Posterior cingulate gyrus (tissue), 11 donors: ENCODE data around the gene SLC15A3.

Experiments used
- DNase-seq, 10 donors: peaks; one replicate each; pipeline versions ENCODE4 v3.0.0 to v3.0.0-alpha.2; 2020 to 2021; ENCODE audit warnings: mixed read lengths in 3 of 10
- intact Hi-C: fragments of 100-400 bp; cut with DNase I; formaldehyde crosslinking; loops from one replicate; pipeline ENCODE4 v1.15.1; 2023

The SLC15A3 gene

DNA sequence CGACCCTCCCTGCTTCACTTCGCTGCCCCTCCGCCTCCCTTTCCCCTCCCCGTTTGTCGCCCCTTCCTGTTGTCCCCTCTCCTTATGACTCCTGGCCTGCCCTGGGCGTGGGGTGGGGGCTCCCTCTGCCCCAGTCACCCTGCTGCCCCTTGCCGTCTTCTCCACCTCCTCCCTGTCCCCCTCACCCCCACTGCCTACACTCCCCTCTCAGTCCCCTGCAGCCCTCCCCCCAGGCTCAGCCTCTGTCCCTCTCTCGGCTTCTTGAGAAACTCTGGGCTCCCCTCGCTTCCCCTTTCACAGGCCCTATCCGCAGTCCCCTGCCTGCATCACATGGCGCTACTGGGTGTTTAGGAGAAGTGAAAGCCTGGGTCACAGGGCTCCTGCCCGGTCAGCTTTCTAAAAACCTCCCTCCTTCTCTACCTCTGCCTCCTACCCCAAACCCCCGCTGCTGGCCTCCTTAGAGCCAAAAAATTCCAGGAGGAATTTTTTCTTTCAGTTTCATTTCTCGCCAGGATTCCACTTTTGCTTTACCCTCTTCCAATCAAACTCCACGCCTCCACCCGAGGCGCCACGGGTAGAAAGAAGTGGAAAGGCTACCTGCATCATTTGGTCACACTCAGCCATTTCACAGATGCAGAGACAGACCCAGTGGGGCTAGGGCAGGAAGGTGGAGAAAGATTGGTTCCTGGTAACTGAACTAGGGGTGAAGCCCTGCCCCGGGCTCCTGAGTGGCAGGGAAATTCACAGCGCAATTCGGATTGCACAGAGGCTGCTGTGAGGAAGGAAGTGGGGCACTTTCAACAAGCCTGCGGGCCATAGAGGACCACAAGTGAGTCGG is at the start of gene SLC15A3:
Gene SLC15A3, minus strand, starts transcription at position 273 of the 838 bp plus-strand sequence. CDS start 625 bp downstream, outside the sequence.
- intact Hi-C loops: no loop called here
- DNase-seq: peak in 6 of 10 donors; percentile 33 to 88 (median 44)

DNA sequence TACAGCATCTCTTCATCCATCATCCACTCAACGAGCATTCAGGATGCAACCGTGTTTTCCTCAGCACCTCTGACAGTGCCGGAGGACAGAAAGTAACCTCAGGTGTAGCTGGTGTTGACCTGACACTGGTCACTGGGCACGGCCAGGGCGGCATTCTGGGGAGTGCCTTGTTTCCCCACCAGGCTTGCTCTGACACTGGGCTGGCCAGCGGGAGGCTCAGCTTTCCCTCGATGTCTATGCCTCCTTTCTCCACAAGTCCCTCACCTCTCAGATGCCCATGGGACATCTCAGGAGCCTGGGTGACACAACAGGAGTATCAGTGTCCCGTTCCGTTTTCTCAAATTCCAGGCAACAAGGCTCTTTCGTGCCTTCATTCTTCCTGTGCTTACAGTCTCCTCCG is 48.5 kb upstream of the SLC15A3 start:
- intact Hi-C loops: no loop called here
- DNase-seq: peak in 2 of 10 donors; percentile 27 to 58

DNA sequence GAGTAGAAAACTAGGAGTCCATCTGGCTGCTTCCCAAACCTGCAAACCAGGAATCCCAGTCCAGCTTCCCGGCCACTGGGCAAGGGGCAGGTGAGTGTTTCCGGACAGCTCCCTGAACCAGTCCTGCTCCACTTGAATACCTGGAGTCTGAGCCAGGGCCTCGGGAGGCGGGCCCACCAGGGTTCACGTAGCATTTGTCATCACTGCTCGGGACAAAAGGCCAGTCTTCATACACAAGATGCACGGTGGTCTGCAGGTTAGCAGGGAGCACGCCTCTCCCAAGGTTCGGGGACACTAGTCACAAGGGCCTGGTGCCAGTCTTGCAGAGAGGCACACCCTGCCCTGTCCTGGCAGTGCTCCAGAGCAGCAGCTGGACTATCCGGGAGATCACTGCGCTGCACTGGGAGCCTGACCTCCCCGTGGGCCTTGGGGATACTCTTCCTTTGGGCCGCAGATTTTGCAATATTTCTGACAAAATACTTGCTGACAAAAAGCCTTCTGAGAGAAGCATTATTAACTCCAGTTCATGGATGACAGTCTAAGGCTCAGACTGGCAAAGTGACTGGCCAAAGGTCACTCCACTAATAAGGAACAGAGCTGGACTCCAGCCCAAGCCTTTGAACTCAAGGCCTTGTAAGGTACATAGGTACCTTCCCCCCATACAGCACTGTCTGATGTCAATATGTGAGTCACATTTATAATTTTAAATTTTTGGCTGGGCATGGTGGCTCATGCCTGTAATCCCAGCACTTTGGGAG is 44.6 kb upstream of the SLC15A3 start:
- DNase-seq: peak in 1 of 10 donors; percentile 79
- intact Hi-C loops: no loop called here

DNA sequence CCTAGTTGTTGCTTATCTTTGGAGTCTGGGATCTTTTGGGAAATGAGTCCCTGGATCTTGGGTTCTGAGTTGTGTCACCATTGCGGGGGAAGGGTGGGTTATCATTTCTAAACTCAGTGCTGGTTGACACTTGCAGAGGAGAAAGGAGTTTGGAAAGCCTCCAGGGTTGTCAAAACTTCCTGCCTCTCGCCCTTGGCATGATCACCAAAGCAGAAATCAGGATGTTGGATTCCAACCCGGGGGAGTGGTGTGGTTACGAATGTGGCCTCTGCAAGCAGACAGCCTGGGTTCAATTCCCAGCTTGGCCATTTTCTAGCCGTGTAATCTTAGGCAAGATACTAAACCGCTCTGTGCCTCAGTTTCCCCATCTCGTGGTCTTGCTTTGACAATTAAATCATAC is 43.8 kb upstream of the SLC15A3 start:
- intact Hi-C loops: loop anchor here (1.0 kb wide), 1 partner anchor 21 kb away; no protein-coding TSS in a partner anchor
- peak in 1 of 10 donors; percentile 9 for DNase-seq

DNA sequence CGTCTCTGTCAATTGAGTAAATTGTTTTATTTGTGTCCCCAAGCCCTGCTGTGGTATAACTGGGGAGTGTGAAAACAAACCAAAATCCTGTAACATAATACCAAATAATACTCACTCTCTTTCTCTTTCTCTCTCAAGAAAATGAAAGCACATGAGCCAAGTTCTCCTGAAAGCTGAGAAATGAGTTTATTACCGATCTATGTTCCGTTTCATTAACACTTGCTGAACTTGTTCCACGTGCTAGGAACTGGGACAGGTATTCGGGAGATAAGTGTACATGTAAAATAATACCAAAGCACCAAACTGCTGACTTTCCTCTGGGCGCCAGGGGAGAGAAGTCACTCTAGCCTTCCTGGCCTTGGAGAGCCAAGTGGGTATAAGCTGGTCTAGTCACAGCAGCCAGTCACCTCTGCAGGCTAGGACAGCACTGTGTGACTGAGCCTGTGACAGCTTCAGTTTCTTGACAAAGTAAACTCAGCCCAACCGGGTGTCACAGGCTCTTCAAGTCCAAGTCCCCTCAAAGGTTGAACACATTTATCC is 42.6 kb upstream of the SLC15A3 start:
- intact Hi-C loops: loop anchor here (1.0 kb wide), 1 partner anchor 22 kb away; no protein-coding TSS in a partner anchor
- DNase-seq: peak in 2 of 10 donors; percentile 13 to 55

DNA sequence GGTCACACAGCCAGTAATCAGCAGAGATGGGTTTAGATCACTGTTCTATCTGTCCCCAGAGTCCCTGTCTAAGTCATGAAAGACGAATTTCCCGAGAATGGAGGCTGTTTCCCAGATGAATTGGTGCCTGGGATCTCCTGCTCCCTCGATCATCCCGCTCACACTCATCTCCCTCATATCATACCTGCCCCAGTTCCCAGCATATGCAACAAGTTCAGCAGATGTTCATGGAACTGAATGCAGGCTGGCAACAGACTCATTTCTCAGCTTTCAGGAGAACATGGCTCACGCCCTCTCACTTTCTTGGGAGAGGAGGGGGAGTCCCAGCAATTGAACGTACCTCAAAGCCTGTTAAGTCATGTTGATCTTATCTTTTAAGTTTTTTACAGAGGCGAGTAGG is 41.6 kb upstream of the SLC15A3 start:
- DNase-seq: no peak
- intact Hi-C loops: no loop called here

DNA sequence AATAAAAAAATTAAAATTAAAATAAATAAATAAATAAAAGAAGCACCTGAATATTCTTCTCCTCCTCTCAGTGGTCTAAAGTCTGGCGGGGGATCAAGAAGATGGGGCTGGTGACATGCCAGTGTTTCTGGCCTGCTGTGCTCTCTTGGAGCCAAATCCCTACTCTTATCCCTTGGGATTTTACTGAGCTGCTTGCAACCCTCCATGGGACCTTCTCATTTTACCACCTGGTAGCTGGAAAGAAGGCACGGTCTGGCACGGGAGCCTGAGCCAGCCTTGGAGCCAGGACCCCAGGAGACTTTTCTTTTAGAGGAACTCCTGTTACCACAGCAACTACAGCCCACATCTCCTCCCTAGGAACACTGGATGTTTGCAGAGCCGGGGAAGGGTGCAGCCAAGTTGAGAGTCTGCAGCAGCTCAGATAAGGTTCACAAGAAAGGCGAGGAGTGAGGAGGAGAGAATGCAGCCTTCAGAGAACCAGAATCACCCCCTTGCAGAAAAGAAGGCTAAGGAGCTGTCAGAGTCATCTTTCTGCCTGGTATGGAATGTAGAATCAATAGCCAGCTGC is 41.0 kb upstream of the SLC15A3 start:
- intact Hi-C loops: no loop called here
- DNase-seq: peak in 1 of 10 donors; percentile 74

DNA sequence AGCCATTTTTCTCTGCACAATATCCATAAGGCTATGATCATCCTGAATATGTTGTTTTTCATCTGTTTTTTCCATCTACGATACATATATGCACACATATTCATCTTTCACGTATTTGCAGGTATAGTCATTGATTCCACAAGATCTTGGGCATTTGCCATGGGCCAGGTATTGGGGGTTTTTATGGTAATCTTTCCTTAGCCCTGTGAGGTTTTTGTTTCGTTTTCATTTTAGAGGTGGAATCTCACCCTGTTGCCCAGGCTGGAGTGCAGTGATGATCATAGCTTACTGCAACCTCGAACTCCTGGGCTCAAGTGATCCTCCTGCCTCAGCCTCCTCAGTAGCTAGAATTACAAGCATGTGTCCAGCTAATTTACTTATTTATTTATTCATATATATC is 39.5 kb upstream of the SLC15A3 start:
- no peak for DNase-seq
- intact Hi-C loops: no loop called here

DNA sequence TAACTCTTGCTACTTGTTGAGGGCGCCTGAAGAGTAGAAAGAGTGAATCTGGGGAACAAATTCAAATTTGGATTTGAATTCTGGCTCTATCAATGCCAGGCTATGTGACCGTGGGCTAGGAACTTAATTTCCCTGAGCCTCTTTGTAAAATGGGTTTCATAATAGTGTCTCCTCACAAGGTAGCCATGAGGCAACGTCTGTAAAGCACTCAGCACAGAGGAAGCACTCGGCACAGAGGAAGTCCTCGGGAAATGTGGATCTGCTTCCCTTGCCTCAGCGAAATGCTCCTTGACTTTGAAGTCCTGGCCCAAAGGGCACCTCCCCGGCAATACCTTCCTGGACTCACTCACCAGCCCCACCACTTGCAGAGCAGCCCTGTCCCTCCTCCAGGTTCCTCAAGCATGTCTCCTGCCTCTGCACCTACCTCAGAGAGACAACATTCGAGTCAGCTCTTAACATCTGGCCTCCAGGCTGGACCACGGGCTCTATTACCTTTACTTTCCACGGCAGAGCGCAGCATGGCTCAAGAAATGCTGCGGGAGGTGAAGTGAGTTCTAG is 37.2 kb upstream of the SLC15A3 start:
- intact Hi-C loops: no loop called here
- peak in 1 of 10 donors; percentile 53 for DNase-seq

DNA sequence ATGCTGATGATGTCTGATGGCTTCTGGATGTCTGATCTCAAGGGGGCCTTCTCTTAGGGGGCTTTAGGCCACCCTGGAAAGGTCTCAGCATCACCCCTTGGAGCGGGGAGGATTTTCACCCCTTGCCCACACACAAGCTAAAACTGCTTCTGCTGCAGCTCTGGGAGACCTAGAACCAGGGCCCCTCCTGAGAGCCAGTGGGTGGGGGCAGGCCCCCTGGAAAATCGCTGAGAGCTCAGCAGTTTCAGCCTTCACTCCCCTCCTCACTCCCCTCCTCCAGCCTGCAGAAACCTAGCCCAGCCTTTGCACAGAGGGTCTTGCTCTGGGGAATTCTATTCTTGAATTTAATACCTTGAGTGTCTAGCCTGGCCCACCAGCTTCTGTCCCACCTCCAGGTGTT is 36.7 kb upstream of the SLC15A3 start:
- intact Hi-C loops: no loop called here
- peak in 2 of 10 donors; percentile 50 to 71 for DNase-seq

DNA sequence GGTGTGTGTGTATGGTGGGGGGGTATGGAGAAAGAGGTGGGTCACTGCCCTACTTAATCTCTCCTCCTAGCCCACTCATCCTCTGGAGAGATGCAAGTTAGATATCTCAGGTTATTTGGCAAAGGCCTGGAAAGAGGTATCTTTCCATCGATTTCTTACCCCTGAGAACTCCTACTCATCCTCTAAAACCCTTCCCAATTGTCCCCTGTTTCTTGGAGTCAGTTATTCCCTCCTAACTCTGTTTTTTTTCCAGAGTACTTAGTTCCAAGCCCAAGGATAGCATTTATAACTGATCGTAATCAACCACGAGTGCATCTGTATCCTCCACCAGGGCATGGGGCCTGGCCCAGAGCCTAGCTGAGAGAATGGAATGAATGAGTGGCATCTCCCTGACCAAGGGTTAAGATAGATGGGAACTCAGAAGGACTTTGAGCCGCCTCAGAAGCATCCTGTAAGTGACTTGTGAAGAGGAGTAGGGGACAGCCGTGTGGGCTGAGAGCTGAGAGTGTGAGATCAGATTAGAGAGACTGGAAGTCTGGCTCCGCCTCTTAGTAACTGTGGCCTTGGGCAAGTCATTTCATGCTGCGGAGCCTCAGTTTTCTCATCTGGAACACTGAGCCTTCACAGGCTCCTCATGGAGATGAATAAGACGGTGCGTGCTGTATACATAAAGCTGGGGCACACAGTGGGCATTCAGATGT is 35.8 kb upstream of the SLC15A3 start:
- intact Hi-C loops: no loop called here
- peak in 1 of 10 donors; percentile 52 for DNase-seq

DNA sequence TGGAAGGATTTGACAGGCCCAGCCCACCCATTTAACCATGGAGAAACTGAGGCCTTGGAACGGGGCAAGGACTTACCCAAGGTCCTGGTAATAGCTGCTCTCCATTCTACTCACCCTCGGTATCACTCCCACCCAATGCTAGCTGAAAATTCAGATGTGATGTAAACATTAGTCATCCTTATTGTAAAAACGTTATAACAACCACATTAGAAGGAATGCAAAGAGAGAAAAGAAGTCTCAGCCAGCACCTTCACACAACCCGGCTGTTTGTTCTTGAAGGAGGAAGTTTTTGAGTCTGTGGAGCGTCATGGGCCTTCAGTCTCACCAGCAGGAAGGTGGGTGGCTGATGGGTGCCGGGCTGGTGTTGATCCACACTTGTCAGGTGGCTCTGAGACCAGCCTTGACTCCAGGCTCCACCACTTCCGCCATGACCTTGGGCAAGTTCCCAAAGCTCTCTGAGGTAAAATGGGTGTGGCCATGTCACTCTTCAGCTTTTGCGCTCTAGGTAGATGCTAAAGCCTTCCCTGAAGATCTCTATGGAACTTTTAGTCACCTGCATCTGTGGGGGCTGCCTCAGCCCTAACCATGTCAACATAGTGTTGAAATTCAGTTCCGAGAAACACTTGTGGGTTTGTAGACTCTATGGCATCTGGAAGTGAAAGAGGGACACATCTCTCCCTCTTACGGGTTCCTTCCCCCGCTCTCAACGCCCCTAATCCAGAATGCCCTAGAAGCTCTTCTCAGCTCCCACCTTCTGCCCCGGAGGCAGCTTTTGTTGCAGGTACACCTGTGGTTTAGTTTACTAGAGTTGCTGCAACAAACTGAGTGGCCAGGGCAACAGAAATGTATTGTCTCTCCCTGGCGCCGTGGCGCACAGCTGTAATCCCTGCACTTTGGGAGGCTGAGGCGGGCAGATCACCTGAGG is 34.3 kb upstream of the SLC15A3 start:
- intact Hi-C loops: no loop called here
- DNase-seq: peak in 2 of 10 donors; percentile 76 to 82

DNA sequence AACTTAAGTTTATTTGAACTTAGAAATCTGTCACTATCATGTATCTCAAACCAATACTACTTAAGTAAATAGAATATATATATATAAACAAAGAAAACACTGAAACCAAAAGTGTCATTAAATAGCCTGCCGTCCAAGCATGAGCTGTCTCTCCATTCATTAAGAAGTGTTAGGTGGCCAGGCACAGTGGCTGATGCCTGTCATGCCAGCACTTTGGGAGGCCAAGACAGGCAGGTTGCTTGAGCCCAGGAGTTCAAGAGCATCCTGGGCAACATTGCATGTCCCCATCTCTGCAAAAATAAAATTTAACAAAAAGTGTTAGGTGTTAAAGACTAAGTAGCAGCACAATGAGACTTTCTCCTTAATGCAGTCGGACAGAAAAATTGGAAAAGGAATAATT is 33.5 kb upstream of the SLC15A3 start:
- no peak for DNase-seq
- intact Hi-C loops: no loop called here

DNA sequence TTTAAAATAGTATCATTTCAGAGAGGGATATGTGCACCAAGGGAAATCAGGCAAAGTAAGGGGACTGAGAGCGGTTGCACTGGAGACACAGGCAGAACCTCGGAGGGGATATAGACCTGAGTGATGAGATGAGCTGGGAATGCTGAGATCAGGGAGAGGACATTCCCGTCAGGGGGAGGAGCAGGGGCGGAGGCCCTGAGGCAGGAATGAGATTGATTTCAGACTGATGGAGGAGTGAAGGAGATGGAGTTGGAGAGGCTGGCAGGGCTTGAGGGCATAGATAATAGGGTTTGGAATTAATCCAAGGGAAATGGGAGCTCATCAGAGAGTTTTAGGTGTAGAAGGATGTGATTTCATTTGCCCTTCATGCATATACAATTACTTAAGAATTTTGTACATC is 32.7 kb upstream of the SLC15A3 start:
- intact Hi-C loops: no loop called here
- DNase-seq: no peak

DNA sequence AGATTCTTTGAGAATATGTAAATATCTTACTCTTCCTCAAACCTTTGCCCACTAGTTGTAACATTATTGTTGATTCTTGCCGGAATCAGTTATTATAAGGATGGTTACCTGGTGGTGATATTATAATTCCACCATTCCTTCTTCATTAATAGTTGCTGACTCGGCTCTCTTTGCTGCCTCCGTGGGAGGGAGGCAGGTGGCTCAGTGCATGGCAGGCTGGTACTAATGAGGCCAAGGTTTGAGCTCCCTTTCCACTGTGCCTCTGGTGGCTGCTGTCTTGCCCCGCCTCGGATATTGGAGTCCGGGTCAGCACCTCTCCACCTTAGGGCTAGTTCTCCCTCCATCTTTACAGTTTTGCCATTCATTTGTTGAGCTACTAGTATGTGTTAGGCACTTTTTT is 32.2 kb upstream of the SLC15A3 start:
- DNase-seq: peak in 1 of 10 donors; percentile 62
- intact Hi-C loops: no loop called here

DNA sequence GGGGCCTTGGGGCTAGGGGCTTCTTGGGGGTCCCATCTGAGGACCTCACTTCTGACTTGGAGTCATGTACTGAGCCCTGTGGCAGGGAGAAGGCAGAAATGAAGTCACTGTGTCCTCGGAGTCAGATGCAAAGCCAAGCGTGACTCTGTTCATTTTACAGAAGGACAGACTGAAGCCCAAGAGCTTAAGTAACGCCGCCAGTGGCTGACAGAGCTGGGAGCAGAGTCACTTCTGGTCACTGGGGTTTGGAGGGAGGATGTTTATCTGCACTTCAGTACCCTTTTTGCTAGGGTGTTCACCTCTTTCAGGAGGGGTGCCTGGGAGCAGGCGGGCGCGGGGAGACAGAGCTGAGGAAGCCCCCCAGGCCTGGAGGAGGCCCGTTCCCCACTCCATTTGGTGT is 30.2 kb upstream of the SLC15A3 start:
- intact Hi-C loops: no loop called here
- no peak for DNase-seq

DNA sequence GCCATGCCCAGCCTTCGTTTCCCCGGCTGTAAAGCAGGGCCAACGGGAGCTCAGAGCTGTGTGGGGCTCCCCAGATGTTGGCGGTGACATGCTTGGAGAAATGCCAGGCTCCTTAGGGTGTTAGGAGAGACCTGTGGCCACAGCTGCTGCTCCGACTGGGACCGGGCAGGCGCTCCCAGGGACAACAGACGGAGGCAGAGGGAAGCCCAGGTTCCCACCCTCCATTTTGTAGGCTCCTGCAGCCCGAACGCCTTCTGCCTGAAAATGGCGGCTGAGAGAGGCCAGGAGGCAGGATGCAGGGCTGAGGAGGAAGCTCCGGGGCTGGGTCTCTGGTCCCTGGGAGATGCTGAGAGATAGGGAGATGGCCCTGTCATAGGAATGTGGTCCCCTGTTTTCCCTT is 29.5 kb upstream of the SLC15A3 start:
- intact Hi-C loops: no loop called here
- DNase-seq: no peak

DNA sequence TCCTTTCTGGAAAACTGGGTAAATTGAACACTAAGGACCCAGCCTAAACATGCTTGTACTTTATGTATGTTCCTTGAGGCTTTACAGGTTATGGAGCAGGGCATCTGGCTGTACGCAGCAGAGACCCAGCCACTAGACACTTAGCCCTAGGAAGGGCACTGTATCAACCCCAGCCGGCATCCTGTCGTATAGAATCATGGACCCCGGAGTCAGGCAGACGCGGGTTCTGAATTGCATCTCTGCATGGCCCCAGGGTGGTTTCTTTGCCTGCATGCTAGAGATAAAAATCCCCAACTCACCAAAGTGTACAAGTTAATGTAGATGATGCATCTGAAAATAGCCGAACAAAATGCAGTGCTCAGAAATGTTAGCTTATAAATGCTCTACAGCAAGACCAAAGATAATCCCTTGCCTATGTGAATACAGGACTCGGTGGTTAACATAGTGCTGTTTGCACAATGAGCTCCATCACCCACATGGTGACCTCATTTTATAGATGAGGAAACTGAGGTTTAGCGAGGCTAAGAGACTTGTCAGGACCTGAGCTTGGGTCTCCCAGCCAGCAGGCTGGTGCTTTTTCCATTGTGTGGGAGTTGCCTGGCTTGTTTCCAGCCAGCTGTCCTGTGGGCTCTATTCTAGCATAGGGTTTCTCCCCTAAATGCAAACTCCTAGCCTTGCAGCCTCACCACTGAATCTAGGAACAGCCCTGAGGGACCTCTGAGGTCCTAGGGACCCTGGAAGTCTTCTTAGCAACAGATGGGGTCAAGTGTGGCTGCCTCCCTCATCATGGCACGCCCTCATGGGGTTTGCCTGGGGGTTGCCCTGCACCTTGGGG is 26.8 kb upstream of the SLC15A3 start:
- DNase-seq: peak in 2 of 10 donors; percentile 46 to 51
- intact Hi-C loops: no loop called here
